ENCODE measurements around the gene DBNDD2.

DBNDD2 gene

GRCh38 chr20:45387274-45387673 lies 20.8 kb upstream of the DBNDD2 start:
- DNase-seq (ENCODE audit: low spot score): no peak

- no peak for DNase-seq (ENCODE audit: low spot score)
Observed at GRCh38 chr20:45390931-45391330, 17.2 kb upstream of the DBNDD2 start.

DNA sequence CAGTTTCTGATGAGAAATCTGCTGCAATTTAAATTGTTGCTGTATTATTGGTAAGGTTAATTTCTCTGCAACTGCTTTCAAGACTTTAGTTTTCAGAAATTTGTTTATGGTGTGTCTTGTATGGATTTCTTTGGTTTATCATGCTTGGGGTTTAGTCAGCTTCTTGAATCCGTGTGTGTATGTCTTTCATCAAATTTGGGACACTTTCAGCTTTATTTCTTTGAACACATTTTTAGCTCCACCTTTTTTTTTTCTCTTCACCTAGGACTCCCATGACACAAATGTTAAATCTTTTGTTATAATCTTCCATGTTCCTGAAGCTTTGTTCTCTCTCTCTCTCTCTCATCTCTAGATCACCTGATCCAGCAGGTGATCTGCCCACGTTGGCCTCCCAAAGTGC lies 16.5 kb upstream of the DBNDD2 start:
- no peak for DNase-seq (ENCODE audit: low spot score)

GRCh38 chr20:45392733-45393132 lies 15.4 kb upstream of the DBNDD2 start:
- DNase-seq (ENCODE audit: low spot score): no peak

- DNase-seq (ENCODE audit: low spot score): no peak
Observed at GRCh38 chr20:45394221-45395113, 13.6 kb upstream of the DBNDD2 start.

DNA sequence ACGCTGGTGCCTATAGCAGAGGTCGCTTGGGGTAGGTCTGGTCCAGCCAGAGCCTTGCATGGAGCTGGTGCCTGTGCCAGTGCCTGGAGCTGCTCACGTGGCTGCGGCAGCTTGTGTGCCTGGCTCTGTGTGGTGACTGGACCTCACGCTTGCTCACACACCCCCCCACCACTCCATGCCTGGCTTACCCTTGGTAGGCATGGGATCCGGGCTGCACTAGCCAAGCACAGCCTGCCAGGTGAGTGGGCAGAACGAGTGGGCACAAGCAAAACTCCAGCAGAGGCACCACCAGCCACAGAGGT lies 13.0 kb upstream of the DBNDD2 start:
- no peak for DNase-seq (ENCODE audit: low spot score)

- DNase-seq (ENCODE audit: low spot score): no peak
Observed at GRCh38 chr20:45399018-45399417, 9.1 kb upstream of the DBNDD2 start.

- DNase-seq (ENCODE audit: low spot score): no peak
Observed at GRCh38 chr20:45400346-45401031, 7.6 kb upstream of the DBNDD2 start.

DNA sequence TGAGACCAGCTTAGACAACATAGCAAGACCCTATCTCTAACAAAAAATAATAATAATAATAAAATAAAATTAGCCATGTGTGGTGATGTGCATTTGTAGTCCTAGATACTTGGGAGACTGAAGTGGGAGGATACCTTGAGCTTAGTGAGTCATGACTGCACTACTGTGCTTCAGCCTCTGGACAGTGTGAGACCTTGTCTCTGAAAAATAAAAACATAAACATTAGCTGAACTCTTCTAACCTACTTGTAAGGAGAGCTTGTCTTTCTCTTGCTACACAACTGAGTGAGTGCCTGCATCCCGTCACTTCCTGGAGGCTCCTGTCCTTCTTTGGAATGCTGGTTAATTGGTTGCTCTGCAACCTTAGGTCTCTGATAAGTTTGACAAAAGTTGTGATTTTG lies 5.1 kb upstream of the DBNDD2 start:
- DNase-seq (ENCODE audit: low spot score): no peak

DNA sequence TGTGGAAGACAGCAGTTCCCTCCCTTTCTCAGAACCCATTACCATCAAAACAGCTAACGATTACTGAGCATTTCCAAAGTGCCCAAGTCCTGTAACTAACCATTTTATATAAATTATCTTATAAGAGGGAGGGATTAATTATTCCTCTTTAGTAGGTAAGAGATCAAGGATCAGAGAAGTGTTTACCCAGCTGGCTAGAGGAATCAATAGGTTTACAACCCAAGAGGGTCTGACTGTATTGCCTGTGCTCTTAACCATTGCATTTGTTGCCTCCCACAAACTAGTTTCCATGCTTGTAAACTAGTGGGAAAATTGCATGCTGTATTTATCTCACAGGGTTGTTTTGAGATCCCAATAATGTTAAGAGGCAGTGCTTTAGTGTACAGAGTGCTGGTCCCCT lies 3.7 kb upstream of the DBNDD2 start:
- DNase-seq (ENCODE audit: low spot score): no peak

- DNase-seq (ENCODE audit: low spot score): peak; percentile 19
Observed at GRCh38 chr20:45405571-45406259, 2.4 kb upstream of the DBNDD2 start.

DNA sequence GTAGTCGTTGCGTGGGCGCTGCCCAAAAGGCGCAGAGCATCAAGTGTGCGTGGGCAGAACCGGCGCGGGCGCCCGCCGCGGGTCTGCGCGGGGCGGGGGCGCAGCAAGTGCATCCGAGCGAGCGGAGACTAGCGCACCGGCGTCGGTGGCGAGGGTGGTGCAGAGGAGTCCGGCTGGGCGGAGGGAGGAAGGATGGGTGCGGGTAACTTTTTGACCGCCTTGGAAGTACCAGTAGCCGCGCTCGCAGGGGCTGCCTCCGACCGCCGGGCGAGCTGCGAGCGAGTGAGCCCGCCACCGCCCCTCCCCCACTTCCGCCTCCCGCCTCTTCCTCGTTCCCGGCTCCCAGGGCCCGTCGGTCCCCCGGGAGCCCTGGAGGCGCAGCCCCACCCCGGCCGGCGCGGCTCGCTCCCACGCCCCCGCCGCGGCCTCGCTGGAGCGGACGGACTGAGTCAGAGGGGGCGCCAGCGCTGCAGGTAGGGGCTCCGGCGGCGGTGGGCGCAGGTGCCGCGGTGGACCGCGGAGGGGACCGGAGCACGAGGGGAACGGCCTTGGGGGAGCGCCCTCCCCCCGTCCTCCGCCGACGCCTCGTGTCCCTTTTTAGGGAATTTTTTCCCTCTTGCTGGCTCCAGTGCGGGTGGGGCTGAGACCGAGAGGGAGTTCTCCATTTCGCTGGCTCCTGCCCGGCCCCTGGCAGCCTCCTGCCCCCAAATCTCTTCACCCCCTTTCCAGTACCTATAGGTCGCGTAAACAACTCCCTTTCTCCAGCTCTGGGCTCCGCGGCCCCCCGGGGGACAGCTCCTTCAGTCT lies 1.6 kb upstream of the DBNDD2 start:
- peak; percentile 49 for DNase-seq (ENCODE audit: low spot score)

DNA sequence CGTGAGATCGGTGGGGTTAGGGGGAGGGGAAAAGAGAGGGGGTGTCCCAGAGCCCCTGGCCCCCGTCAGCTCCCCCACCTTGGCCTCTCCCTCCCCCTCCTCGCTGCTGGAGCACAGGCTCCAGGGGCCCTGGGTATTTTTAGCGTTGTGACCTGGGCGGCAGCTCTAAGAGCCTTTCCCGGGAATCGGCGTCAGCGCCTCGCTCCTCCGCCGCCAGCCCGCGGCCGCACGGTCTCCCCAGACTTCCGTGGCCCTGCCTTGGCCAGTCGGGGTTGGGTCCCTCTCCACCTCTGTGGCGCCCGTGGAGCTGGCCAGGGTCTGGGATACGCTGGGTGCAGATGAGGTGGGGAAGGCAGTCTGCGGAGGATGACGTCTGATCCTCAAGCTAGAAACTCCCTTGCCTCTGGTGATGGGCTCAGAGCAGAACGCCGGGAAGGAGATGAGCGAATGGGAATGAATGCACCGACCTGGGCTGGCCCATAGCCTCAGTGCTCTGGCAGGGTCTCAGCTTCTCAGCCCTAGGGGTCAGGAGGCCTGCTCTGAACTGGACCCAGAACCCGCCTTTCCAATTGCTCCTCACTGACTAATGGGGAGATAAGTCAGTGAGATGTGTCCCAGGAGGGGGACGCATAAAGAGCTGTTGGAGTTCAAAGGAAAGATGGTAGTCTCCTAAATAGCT lies 883 bp upstream of the DBNDD2 start:
- peak; percentile 25 for DNase-seq (ENCODE audit: low spot score)

- no peak for DNase-seq (ENCODE audit: low spot score)
Observed at GRCh38 chr20:45408646-45409213, 641 bp downstream of the DBNDD2 start.

GRCh38 chr20:45409521-45410272 lies 1.6 kb downstream of the DBNDD2 start:
- no peak for DNase-seq (ENCODE audit: low spot score)

DNA sequence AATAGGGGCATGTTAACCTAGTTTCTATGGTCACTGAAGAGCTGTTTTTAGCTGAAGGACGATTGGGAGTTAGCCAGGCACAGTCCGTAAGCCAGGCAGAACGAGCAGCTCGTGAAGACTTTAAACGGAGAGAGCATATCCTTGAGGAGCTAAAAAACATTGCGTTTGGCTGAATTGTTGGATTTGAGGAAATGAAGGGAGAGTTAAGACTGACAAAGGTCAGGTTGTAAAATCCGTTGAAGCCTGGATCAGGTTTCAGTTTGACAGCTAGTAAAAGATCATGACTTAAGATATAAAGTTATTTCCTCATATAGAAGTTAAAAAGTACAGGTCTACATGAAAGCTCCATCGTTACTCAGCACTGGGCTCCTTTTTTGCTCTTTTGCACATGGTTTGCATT lies 2.8 kb downstream of the DBNDD2 start:
- no peak for DNase-seq (ENCODE audit: low spot score)

- no peak for DNase-seq (ENCODE audit: low spot score)
Observed at GRCh38 chr20:45412653-45413052, 4.6 kb downstream of the DBNDD2 start.

DNA sequence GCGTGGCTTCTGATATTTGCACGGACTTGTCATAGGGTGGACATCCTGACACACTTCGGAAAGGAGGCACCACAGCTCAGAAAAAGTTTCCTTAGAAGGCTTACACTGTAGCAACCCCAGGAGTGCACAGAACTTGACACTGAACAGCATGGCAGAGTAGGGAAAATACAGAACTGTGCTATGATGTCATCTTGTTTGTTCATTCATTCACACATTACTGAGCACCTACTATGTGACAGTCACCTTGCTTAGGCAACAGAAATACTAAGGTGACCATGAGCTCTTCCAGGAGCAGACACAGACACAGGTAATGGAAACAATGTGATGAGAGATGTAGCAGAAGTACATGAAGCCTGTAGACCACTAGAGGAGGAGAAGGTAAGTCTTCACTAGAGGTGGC lies 5.4 kb downstream of the DBNDD2 start:
- DNase-seq (ENCODE audit: low spot score): no peak

DNA sequence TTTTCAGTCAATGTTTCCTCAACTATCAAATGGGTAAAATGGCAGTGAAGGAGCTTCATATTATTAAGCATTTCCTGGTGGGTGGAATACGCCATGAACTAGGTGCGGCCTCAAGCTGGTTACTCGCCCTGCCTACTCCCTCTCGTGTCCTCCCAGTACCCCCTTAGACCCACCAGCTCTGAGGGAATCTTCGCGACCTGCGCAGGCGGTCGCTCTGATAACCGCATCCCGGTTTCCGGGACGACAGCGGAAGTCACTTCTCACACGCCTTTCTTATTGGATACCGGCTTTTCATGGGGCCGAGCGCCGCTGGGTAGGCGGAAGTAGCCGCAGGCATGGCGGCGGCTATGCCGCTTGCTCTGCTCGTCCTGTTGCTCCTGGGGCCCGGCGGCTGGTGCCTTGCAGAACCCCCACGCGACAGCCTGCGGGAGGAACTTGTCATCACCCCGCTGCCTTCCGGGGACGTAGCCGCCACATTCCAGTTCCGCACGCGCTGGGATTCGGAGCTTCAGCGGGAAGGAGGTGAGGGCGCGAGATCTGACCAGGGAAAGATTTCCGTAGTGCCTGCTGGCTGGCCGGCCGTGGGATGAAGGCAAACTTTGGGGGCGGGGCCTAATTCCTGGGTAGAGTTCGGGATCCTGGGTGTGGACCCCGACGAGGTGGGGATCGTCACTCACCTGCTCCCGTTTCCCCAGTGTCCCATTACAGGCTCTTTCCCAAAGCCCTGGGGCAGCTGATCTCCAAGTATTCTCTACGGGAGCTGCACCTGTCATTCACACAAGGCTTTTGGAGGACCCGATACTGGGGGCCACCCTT lies 7.9 kb downstream of the DBNDD2 start, which contains the start of gene PIGT:
TSS of gene PIGT (plus strand) at position 320 of the 816 bp plus-strand sequence. CDS start at position 336, 16 bp downstream.
- peak; percentile 84 for DNase-seq (ENCODE audit: low spot score)

GRCh38 chr20:45416917-45417316 lies 8.8 kb downstream of the DBNDD2 start:
- no peak for DNase-seq (ENCODE audit: low spot score)

Measured in AG08395 (cell line).